Neural cell (in vitro differentiated cells): ENCODE results near the gene SEMA3F. TPM values are rescaled to one million over a fixed set of nuclear protein-coding genes. Genes with fewer than 3 reads are reported as not detected.

Source experiments
- H2AFZ ChIP-seq: fragments of 200-600, 300-800 bp; sonication (generic), shearing (Covaris generic); 2 replicates; pipeline ENCODE4 v1.6.0; 2014; ENCODE audit warnings: low read depth, mild to moderate bottlenecking, antibody characterized with exemption, low read length, moderate library complexity
- H3F3A ChIP-seq: fragments of 200-600 bp; shearing (Covaris generic); 2 replicates; pipeline ENCODE4 v1.6.1; 2016; ENCODE audit warnings: mild to moderate bottlenecking, moderate library complexity, mixed read lengths, antibody characterized with exemption, low read length; ENCODE audit not compliant: insufficient read depth, poor library complexity, severe bottlenecking
- H3K27ac ChIP-seq: fragments of 200-600, 300-800 bp; sonication (generic), shearing (Covaris generic); 2 replicates; pipeline ENCODE4 v1.5.1; 2014; ENCODE audit warnings: mild to moderate bottlenecking, low read length, moderate library complexity
- H3K27me3 ChIP-seq: fragments of 300-800, 200-600 bp; sonication (generic), shearing (Covaris generic); 2 replicates; pipeline ENCODE4 v1.6.0; 2014; ENCODE audit warnings: mild to moderate bottlenecking, low read depth, low read length, moderate library complexity; ENCODE audit not compliant: insufficient read depth
- H3K36me3 ChIP-seq: fragments of 300-800, 200-600 bp; sonication (generic), shearing (Covaris generic); 2 replicates; pipeline ENCODE4 v1.5.1; 2014; ENCODE audit warnings: mild to moderate bottlenecking, antibody characterized with exemption, low read length, moderate library complexity; ENCODE audit not compliant: insufficient read depth
- H3K4me2 ChIP-seq: fragments of 300-800, 200-600 bp; sonication (generic), shearing (Covaris generic); 2 replicates; pipeline ENCODE4 v1.6.0; 2014; ENCODE audit warnings: mild to moderate bottlenecking, low read length
- H3K4me3 ChIP-seq: fragments of 300-800, 200-600 bp; sonication (generic), shearing (Covaris generic); 2 replicates; pipeline ENCODE4 v1.5.1; 2014; ENCODE audit warnings: mild to moderate bottlenecking, low read length, moderate library complexity
- H3K79me2 ChIP-seq: fragments of 200-600 bp; shearing (Covaris generic); replicated peaks from 2 replicates; pipeline ENCODE4 v1.6.0; 2014; ENCODE audit warnings: mild to moderate bottlenecking, low read length, moderate library complexity; ENCODE audit not compliant: insufficient read depth
- H3K9ac ChIP-seq: fragments of 300-800, 200-600 bp; sonication (generic), shearing (Covaris generic); 2 replicates; pipeline ENCODE4 v1.6.1; 2016; ENCODE audit warnings: mild to moderate bottlenecking, low read length, mixed read lengths
- H3K9me2 ChIP-seq: fragments of 200-600 bp; shearing (Covaris generic); 2 replicates; pipeline ENCODE4 v1.6.1; 2016; ENCODE audit warnings: mild to moderate bottlenecking, low read length, mixed read lengths; ENCODE audit not compliant: insufficient read depth
- H3K9me3 ChIP-seq: fragments of 200-600, 300-800 bp; sonication (generic), shearing (Covaris generic); 2 replicates; pipeline ENCODE4 v1.6.1; 2016; ENCODE audit warnings: mild to moderate bottlenecking, mixed run types, low read length, moderate library complexity, mixed read lengths
- H4K20me1 ChIP-seq: fragments of 200-600 bp; shearing (Covaris generic); 2 replicates; pipeline ENCODE4 v1.6.1; 2016; ENCODE audit warnings: mild to moderate bottlenecking, mixed run types; ENCODE audit not compliant: insufficient read depth
- EP300 ChIP-seq: fragments of 450-650 bp; conservative IDR thresholded peaks from 2 replicates; pipeline ENCODE4 v1.6.1; 2014; ENCODE audit warnings: antibody characterized with exemption, mild to moderate bottlenecking, moderate library complexity; ENCODE audit not compliant: poor library complexity, severe bottlenecking
- EZH2 ChIP-seq: fragments of 200-600, 300-800 bp; shearing (Covaris generic), sonication (generic); IDR thresholded peaks from 2 replicates; pipeline ENCODE4 v1.6.1; 2014; ENCODE audit warnings: antibody characterized with exemption, low read length, borderline replicate concordance, mild to moderate bottlenecking; ENCODE audit not compliant: insufficient read depth, poor library complexity, severe bottlenecking
- MXI1 ChIP-seq: fragments of 450-650 bp; conservative IDR thresholded peaks from 2 replicates; pipeline ENCODE4 v1.6.1; 2014; ENCODE audit warnings: antibody characterized with exemption, mild to moderate bottlenecking; ENCODE audit not compliant: poor library complexity, severe bottlenecking
- POLR2AphosphoS5 ChIP-seq: IDR thresholded peaks from 2 replicates; pipeline ENCODE4 v1.6.1; 2012
- RAD21 ChIP-seq: fragments of 450-650 bp; conservative IDR thresholded peaks from 2 replicates; pipeline ENCODE4 v1.6.1; 2014; ENCODE audit warnings: antibody characterized with exemption, mild to moderate bottlenecking, moderate library complexity
- SMC3 ChIP-seq: fragments of 450-650 bp; conservative IDR thresholded peaks from 2 replicates; pipeline ENCODE4 v1.6.1; 2014; ENCODE audit warnings: antibody characterized with exemption, mild to moderate bottlenecking, moderate library complexity; ENCODE audit not compliant: poor library complexity
- TAF1 ChIP-seq: IDR thresholded peaks from 2 replicates; pipeline ENCODE4 v1.6.1; 2012; ENCODE audit warnings: low read depth
- polyA plus RNA-seq: library from polyadenylated mRNA; depleted of rRNA; stranded (reverse); fragments of >200 nt; gene quantifications from 2 replicates; pipeline ENCODE4 v1.2.3, GENCODE V29; 2014
- TF ChIP-seq, protein P1 (sequence below): IDR thresholded peaks from 2 replicates; pipeline ENCODE4 v1.6.1; 2012; ENCODE audit warnings: borderline replicate concordance
- TF ChIP-seq, protein P2 (sequence below): fragments of 450-650 bp; IDR thresholded peaks from 2 replicates; pipeline ENCODE4 v1.5.1; 2014; ENCODE audit warnings: antibody characterized with exemption, mild to moderate bottlenecking, moderate library complexity; ENCODE audit not compliant: poor library complexity, severe bottlenecking

SEMA3F gene
- polyA plus RNA-seq, 1 donor from 2014 or later, result 17.0 TPM

- no peaks in the 10 kb centered on the region for H3K36me3 ChIP-seq
- H3K4me3 ChIP-seq, result no peak overlapping the region
- no peaks in the 10 kb centered on the region for H3F3A ChIP-seq
- no peaks in the 10 kb centered on the region for H3K27me3 ChIP-seq
- no peaks in the 10 kb centered on the region for H3K9me2 ChIP-seq
- no peaks in the 10 kb centered on the region for H4K20me1 ChIP-seq
- no peak overlapping the region for H3K9ac ChIP-seq
- H3K4me2 ChIP-seq, result no peak overlapping the region
- no peak overlapping the region for H3K27ac ChIP-seq
- TF ChIP-seq, protein P1, sequence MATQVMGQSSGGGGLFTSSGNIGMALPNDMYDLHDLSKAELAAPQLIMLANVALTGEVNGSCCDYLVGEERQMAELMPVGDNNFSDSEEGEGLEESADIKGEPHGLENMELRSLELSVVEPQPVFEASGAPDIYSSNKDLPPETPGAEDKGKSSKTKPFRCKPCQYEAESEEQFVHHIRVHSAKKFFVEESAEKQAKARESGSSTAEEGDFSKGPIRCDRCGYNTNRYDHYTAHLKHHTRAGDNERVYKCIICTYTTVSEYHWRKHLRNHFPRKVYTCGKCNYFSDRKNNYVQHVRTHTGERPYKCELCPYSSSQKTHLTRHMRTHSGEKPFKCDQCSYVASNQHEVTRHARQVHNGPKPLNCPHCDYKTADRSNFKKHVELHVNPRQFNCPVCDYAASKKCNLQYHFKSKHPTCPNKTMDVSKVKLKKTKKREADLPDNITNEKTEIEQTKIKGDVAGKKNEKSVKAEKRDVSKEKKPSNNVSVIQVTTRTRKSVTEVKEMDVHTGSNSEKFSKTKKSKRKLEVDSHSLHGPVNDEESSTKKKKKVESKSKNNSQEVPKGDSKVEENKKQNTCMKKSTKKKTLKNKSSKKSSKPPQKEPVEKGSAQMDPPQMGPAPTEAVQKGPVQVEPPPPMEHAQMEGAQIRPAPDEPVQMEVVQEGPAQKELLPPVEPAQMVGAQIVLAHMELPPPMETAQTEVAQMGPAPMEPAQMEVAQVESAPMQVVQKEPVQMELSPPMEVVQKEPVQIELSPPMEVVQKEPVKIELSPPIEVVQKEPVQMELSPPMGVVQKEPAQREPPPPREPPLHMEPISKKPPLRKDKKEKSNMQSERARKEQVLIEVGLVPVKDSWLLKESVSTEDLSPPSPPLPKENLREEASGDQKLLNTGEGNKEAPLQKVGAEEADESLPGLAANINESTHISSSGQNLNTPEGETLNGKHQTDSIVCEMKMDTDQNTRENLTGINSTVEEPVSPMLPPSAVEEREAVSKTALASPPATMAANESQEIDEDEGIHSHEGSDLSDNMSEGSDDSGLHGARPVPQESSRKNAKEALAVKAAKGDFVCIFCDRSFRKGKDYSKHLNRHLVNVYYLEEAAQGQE, result no peak
- TF ChIP-seq EP300, result no peak
- TF ChIP-seq POLR2AphosphoS5, result no peak
- no peak for TF ChIP-seq MXI1
- no peak for TF ChIP-seq RAD21
- TF ChIP-seq TAF1, result no peak
- TF ChIP-seq, protein P2, sequence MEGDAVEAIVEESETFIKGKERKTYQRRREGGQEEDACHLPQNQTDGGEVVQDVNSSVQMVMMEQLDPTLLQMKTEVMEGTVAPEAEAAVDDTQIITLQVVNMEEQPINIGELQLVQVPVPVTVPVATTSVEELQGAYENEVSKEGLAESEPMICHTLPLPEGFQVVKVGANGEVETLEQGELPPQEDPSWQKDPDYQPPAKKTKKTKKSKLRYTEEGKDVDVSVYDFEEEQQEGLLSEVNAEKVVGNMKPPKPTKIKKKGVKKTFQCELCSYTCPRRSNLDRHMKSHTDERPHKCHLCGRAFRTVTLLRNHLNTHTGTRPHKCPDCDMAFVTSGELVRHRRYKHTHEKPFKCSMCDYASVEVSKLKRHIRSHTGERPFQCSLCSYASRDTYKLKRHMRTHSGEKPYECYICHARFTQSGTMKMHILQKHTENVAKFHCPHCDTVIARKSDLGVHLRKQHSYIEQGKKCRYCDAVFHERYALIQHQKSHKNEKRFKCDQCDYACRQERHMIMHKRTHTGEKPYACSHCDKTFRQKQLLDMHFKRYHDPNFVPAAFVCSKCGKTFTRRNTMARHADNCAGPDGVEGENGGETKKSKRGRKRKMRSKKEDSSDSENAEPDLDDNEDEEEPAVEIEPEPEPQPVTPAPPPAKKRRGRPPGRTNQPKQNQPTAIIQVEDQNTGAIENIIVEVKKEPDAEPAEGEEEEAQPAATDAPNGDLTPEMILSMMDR, result no peak
- no peak for TF ChIP-seq EZH2
- no peak for TF ChIP-seq SMC3
- no peak overlapping the region for H2AFZ ChIP-seq
- H3K79me2 ChIP-seq, result no peaks in the 10 kb centered on the region
- H3K9me3 ChIP-seq, result no peaks in the 10 kb centered on the region
These were observed 7.1 kb downstream of the SEMA3F start for GRCh38 chr3:50162034-50162883.

- no peak overlapping the region for H3K9ac ChIP-seq
- no peak overlapping the region for H3K27ac ChIP-seq
- no peaks in the 10 kb centered on the region for H3K36me3 ChIP-seq
These were observed 8.7 kb downstream of the SEMA3F start for GRCh38 chr3:50163572-50164455.

More at GRCh38 chr3:50163572-50164455, 8.7 kb downstream of the SEMA3F start:
- no peak overlapping the region for H3K4me3 ChIP-seq
- H3K9me3 ChIP-seq, result no peaks in the 10 kb centered on the region
- TF ChIP-seq, protein P1, result no peak
- TF ChIP-seq TAF1 (no peak), EP300 (no peak), RAD21 (no peak), SMC3 (no peak), POLR2AphosphoS5 (no peak), EZH2 (no peak), MXI1 (no peak)
- TF ChIP-seq, protein P2, result no peak
- H3K9me2 ChIP-seq, result no peaks in the 10 kb centered on the region
- no peaks in the 10 kb centered on the region for H3F3A ChIP-seq
- H3K79me2 ChIP-seq, result no peaks in the 10 kb centered on the region
- no peaks in the 10 kb centered on the region for H4K20me1 ChIP-seq
- H3K27me3 ChIP-seq, result no peaks in the 10 kb centered on the region
- no peak overlapping the region for H3K4me2 ChIP-seq
- no peak overlapping the region for H2AFZ ChIP-seq
